Right atrium auricular region (tissue), 2 donors: Measurements from ENCODE around the gene EIF2S3B. TPM values are rescaled to one million over a fixed set of nuclear protein-coding genes. Genes with fewer than 3 reads are reported as not detected.

Experiments used
- DNase-seq: peaks from one replicate; pipeline ENCODE4 v3.0.0-alpha.2; 2019; ENCODE audit warnings: low spot score
- H3K27ac ChIP-seq, 2 donors: fragments of 200-600 bp; sonication (generic); 1 replicate in 1 of 2; 2 replicates in 1 of 2; pipeline ENCODE4 v1.5.1; 2016 to 2019
- H3K27me3 ChIP-seq, 2 donors: fragments of 200-600 bp; sonication (generic); one replicate each; pipeline versions ENCODE4 v1.5.1 to v1.6.0; 2017 to 2019
- H3K36me3 ChIP-seq: fragments of 200-600 bp; sonication (generic); one replicate; pipeline ENCODE4 v1.5.1; 2016
- H3K4me1 ChIP-seq, 2 donors: fragments of 200-600 bp; sonication (generic); one replicate each; pipeline versions ENCODE4 v1.5.1 to v1.6.0; 2017 to 2019
- H3K4me3 ChIP-seq, 2 donors: fragments of 200-600 bp; sonication (generic); 1 replicate in 1 of 2; 2 replicates in 1 of 2; pipeline ENCODE4 v1.5.1; 2017 to 2019; ENCODE audit warnings: mild to moderate bottlenecking in 1 of 2, moderate library complexity in 1 of 2
- H3K9me3 ChIP-seq, 2 donors: fragments of 200-600 bp; sonication (generic); one replicate each; pipeline ENCODE4 v1.5.1; 2019
- total RNA-seq, 2 donors: library from RNA; depleted of rRNA; stranded (reverse); fragments of >200 nt; gene quantifications; one replicate each; pipeline ENCODE4 v1.1.0, GENCODE V29; 2016
- TF ChIP-seq, protein P1 (sequence below), 2 donors: fragments of 200-600 bp; sonication (generic); IDR thresholded peaks; one replicate each; pipeline ENCODE4 v1.5.1; 2019; ENCODE audit warnings: antibody characterized with exemption in 2 of 2

Gene EIF2S3B
- total RNA-seq, 2 donors from 2014 or later: not detected

GRCh38 chr12:10491766-10492165 lies 13.9 kb upstream of the EIF2S3B start:
- TF ChIP-seq, protein P1, sequence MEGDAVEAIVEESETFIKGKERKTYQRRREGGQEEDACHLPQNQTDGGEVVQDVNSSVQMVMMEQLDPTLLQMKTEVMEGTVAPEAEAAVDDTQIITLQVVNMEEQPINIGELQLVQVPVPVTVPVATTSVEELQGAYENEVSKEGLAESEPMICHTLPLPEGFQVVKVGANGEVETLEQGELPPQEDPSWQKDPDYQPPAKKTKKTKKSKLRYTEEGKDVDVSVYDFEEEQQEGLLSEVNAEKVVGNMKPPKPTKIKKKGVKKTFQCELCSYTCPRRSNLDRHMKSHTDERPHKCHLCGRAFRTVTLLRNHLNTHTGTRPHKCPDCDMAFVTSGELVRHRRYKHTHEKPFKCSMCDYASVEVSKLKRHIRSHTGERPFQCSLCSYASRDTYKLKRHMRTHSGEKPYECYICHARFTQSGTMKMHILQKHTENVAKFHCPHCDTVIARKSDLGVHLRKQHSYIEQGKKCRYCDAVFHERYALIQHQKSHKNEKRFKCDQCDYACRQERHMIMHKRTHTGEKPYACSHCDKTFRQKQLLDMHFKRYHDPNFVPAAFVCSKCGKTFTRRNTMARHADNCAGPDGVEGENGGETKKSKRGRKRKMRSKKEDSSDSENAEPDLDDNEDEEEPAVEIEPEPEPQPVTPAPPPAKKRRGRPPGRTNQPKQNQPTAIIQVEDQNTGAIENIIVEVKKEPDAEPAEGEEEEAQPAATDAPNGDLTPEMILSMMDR (IDR thresholded peaks at IDR 0.05): no peak
- DNase-seq: no peak
- Histone ChIP-seq H3K9me3 (no peaks in the 10 kb centered on the region), H3K27me3 (peaks cover 0 to 3% of the 10 kb centered on the region in 2 donors), H3K4me1 (no peaks in the 10 kb centered on the region), H3K4me3 (no peak overlapping the region), H3K27ac (no peak overlapping the region), H3K36me3 (no peaks in the 10 kb centered on the region)

- TF ChIP-seq, protein P1 (IDR thresholded peaks at IDR 0.05): no peak
- Histone ChIP-seq H3K9me3 (peaks cover 0 to 6% of the 10 kb centered on the region in 2 donors), H3K4me3 (no peak overlapping the region), H3K36me3 (no peaks in the 10 kb centered on the region), H3K27ac (no peak overlapping the region), H3K27me3 (peaks cover 0 to 3% of the 10 kb centered on the region in 2 donors), H3K4me1 (no peaks in the 10 kb centered on the region)
- DNase-seq: no peak
Observed at GRCh38 chr12:10497602-10498001, 8.1 kb upstream of the EIF2S3B start.

DNA sequence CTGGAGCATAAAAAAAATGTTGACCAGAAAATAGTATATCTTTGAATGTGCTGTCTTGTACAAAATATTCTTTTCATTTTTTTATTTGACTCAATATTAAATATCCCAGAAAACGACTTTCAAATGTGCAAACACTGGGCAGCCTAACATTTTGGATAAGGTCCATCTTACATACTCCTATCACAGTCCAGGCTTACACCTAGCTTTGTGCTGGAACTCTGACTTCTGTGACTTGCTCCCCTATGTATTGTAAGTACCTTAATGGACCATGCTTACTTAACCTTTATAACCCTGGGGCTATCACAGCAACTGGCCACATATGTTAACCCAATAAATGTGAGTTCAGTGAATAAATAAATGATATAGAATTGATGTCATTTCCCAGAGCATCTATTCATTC lies 7.6 kb upstream of the EIF2S3B start:
- Histone ChIP-seq H3K27ac (no peak overlapping the region), H3K27me3 (peaks cover 0 to 3% of the 10 kb centered on the region in 2 donors), H3K4me1 (no peaks in the 10 kb centered on the region), H3K4me3 (no peak overlapping the region), H3K36me3 (no peaks in the 10 kb centered on the region), H3K9me3 (peaks cover 0 to 9% of the 10 kb centered on the region in 2 donors)
- no peak for DNase-seq
- TF ChIP-seq, protein P1 (IDR thresholded peaks at IDR 0.05): no peak

DNA sequence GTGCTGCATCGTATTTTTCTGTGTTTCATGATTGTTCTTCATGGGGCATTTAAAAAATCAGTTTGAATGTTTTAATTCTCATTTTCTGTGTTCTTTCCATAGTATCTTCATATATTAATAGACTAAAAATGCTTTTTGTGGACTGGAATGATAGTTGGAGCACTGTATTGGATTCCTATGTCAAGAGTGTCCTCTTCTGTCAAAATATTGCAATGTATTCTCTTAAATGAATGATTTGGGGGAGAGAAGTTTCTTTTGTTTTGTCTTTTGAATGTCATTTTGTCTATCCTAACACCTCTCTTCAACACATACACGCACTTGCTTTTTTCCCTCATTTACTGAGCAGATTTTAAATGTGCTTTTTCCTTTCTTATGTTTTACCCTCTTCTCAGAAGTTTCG lies 4.7 kb upstream of the EIF2S3B start:
- Histone ChIP-seq H3K4me1 (no peaks in the 10 kb centered on the region), H3K36me3 (no peaks in the 10 kb centered on the region), H3K27ac (no peak overlapping the region), H3K9me3 (peaks cover 0 to 9% of the 10 kb centered on the region in 2 donors), H3K4me3 (no peak overlapping the region), H3K27me3 (peaks cover 0 to 2% of the 10 kb centered on the region in 2 donors)
- TF ChIP-seq, protein P1 (IDR thresholded peaks at IDR 0.05): peak in 1 of 2 donors; percentile 32
- no peak for DNase-seq

DNA sequence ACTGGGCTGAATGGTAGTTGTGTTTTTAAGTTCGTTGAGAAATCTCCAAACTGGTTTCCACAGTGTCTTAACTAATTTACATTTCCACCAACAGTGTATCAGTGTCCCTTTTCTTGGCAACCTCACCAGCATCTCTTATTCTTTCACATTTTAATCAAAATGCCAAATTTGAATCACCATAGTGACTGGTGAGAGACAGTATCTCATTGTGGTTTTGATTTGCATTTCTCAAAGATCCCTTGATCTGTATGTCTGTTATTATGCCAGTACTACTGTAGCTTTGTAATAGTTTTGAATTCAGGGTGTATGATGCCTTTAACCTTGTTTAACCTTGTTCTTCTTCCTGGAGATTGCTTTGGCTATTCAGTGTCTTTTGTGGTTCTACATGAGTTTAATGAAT lies 2.2 kb upstream of the EIF2S3B start:
- Histone ChIP-seq H3K36me3 (no peaks in the 10 kb centered on the region), H3K4me3 (no peak overlapping the region), H3K27ac (no peak overlapping the region), H3K27me3 (no peaks in the 10 kb centered on the region), H3K9me3 (peaks cover 0 to 9% of the 10 kb centered on the region in 2 donors), H3K4me1 (no peaks in the 10 kb centered on the region)
- DNase-seq: no peak
- TF ChIP-seq, protein P1 (IDR thresholded peaks at IDR 0.05): no peak

DNA sequence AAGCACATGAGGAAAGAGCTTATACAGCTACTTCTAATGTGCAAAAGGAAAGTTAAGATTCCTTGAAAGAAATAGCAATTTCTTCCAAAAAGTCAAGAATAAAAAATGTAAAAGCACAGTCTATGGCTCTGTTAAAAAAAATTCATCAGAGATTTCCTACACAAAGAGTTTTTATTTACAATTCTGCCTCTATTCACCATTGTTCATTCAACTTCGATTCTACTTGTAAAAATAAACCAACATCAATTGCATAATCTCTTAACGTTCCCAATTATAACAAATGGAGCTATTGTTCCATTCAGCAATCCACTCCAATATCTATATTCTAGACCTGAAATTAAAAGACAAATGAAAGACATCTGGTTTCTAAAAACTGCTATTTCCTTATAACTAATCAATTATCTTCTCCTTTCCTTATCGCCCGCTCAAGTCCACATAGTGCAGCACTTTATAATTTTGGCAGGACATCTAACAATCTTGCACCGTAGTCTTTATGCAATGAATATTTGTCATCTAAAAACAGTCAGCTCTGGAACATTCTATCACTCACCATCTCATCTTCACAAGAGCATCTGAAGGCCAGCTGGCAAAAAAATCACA lies 6.2 kb downstream of the EIF2S3B start:
- Histone ChIP-seq H3K27me3 (no peaks in the 10 kb centered on the region), H3K27ac (no peak overlapping the region), H3K9me3 (no peaks in the 10 kb centered on the region), H3K4me1 (no peaks in the 10 kb centered on the region), H3K4me3 (no peak overlapping the region), H3K36me3 (no peaks in the 10 kb centered on the region)
- no peak for DNase-seq
- TF ChIP-seq, protein P1 (IDR thresholded peaks at IDR 0.05): no peak
